GM23248 (cell line): ENCODE results near the gene OGFOD1. TPM values are rescaled to one million over a fixed set of nuclear protein-coding genes. Genes with fewer than 3 reads are reported as not detected.

Source experiments
- DNase-seq: peaks from one replicate; pipeline ENCODE4 v3.0.0-alpha.2; 2015
- H2AFZ ChIP-seq: fragments of 200-600 bp; sonication (generic); 2 replicates; pipeline ENCODE4 v1.6.1; 2016; ENCODE audit warnings: antibody characterized with exemption
- H3F3A ChIP-seq: fragments of 200-600 bp; sonication (generic); 2 replicates; pipeline ENCODE4 v1.6.1; 2016; ENCODE audit warnings: mild to moderate bottlenecking, antibody characterized with exemption, mixed run types; ENCODE audit not compliant: insufficient read depth
- H3K27ac ChIP-seq: fragments of 200-600 bp; sonication (generic); 2 replicates; pipeline ENCODE4 v1.5.1; 2016; ENCODE audit warnings: mild to moderate bottlenecking
- H3K27me3 ChIP-seq: fragments of 200-600 bp; sonication (generic); replicated peaks from 2 replicates; pipeline ENCODE4 v1.6.1; 2016; ENCODE audit warnings: mild to moderate bottlenecking; ENCODE audit not compliant: insufficient read depth
- H3K36me3 ChIP-seq: fragments of 200-600 bp; sonication (generic); 2 replicates; pipeline ENCODE4 v1.6.1; 2016; ENCODE audit warnings: low read depth, mild to moderate bottlenecking
- H3K4me1 ChIP-seq: fragments of 200-600 bp; sonication (generic); 2 replicates; pipeline ENCODE4 v1.6.1; 2016; ENCODE audit warnings: mild to moderate bottlenecking; ENCODE audit not compliant: insufficient read depth
- H3K4me2 ChIP-seq: fragments of 200-600 bp; sonication (generic); one replicate; pipeline ENCODE4 v1.6.1; 2016; ENCODE audit warnings: mild to moderate bottlenecking; ENCODE audit not compliant: unreplicated experiment
- H3K4me3 ChIP-seq: fragments of 200-600 bp; sonication (generic); 2 replicates; pipeline ENCODE4 v1.5.1; 2016; ENCODE audit warnings: mild to moderate bottlenecking
- H3K79me2 ChIP-seq: fragments of 200-600 bp; sonication (generic); 2 replicates; pipeline ENCODE4 v1.6.1; 2016; ENCODE audit warnings: mild to moderate bottlenecking; ENCODE audit not compliant: insufficient read depth
- H3K9ac ChIP-seq: fragments of 200-600 bp; sonication (generic); 2 replicates; pipeline ENCODE4 v1.6.1; 2016; ENCODE audit warnings: mild to moderate bottlenecking
- H3K9me2 ChIP-seq: fragments of 200-600 bp; sonication (generic); 2 replicates; pipeline ENCODE4 v1.6.1; 2016; ENCODE audit warnings: mixed run types, mild to moderate bottlenecking, moderate library complexity; ENCODE audit not compliant: insufficient read depth
- H3K9me3 ChIP-seq: fragments of 200-600 bp; sonication (generic); one replicate; pipeline ENCODE4 v1.6.1; 2017; ENCODE audit warnings: low read depth
- H4K20me1 ChIP-seq: fragments of 200-600 bp; sonication (generic); 2 replicates; pipeline ENCODE4 v1.6.0; 2016; ENCODE audit not compliant: insufficient read depth
- EZH2 ChIP-seq: fragments of 200-600 bp; sonication (generic); IDR thresholded peaks from 2 replicates; pipeline ENCODE4 v1.6.1; 2018; ENCODE audit warnings: antibody characterized with exemption, mild to moderate bottlenecking; ENCODE audit not compliant: insufficient read depth, poor library complexity, severe bottlenecking
- EZH2phosphoT487 ChIP-seq: fragments of 200-600 bp; sonication (generic); IDR thresholded peaks from 2 replicates; pipeline ENCODE4 v1.6.1; 2018; ENCODE audit warnings: antibody characterized with exemption, moderate library complexity, mild to moderate bottlenecking, low read depth; ENCODE audit not compliant: insufficient read depth
- WGBS, 2 experiments: methylation state at CpG; one replicate each; pipeline ENCODE4 v1.1.6; 2015 to 2017; ENCODE audit warnings: low lambda C conversion rate in 2 of 2, low coverage in 1 of 2; ENCODE audit errors: missing lambda C conversion rate in 2 of 2; 5-methylcytosine and 5-hydroxymethylcytosine counted together
- in situ Hi-C: fragments of 300-500 bp; cut with MboI; formaldehyde crosslinking; loops from 2 replicates; pipeline ENCODE4 v1.15.0; 2020
- polyA plus RNA-seq: library from polyadenylated mRNA; unstranded; fragments of >200 nt; fragmentation: Nextera tagmentation; extraction: Ambion mirVana; gene quantifications from 2 replicates; pipeline ENCODE4 v1.2.1, GENCODE V29; 2016
- total RNA-seq: library from RNA; depleted of rRNA; stranded (reverse); fragments of >200 nt; shearing (Covaris generic); gene quantifications from 2 replicates; pipeline ENCODE4 v1.2.3, GENCODE V29; 2014

OGFOD1 gene
- total and polyA plus RNA-seq, 2 experiments from 2014 or later: 59.1 to 101 TPM

DNA sequence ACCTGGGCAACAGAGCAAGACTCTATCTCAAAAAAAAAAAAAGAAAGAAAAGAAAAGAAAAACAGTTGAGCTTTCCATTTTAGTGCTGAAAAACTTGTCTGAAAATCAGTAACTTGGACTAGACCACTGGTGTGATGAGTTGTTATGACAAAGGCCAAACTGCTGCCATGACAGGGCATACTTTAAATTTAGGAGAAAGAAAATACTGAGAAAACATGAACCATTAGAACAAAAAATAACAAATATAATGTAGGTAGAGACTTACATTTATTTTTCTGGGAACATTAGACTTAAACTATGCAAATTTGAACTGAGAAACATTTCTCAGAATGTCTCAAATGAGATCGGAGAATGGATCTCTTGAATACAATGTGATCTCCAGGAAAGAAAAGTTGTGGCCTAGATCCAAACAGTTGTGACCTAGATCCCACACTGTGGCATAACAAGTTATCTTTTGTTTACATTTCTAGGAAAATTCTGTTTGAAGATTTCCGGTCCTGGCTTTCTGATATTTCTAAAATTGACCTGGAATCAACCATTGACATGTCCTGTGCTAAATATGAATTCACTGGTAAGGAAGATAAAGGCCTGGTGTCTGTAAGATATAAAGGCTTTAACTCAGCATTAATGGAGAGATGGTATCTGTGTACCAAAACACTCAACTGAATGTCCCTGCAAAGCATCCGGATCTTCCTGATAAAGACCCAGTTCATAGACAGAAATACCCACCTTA, 10.9 kb downstream of the OGFOD1 start:
- H3K36me3 ChIP-seq: peaks cover 68% of the 10 kb centered on the region
- peaks cover 12% of the 10 kb centered on the region; the same call in 1 of the 2 replicates for H3K79me2 ChIP-seq
- no peak overlapping the region for H2AFZ ChIP-seq
- H4K20me1 ChIP-seq: no peaks in the 10 kb centered on the region
- 97 to 100% methylated on average over 3 of the region's 3 CpGs for WGBS, 2 experiments
- no peak overlapping the region for H3K9ac ChIP-seq
- no peaks in the 10 kb centered on the region for H3K9me3 ChIP-seq
- H3K4me3 ChIP-seq: no peak overlapping the region
- H3F3A ChIP-seq: no peaks in the 10 kb centered on the region
- TF ChIP-seq EZH2phosphoT487 (no peak), EZH2 (no peak)
- no peak overlapping the region for H3K27ac ChIP-seq
- H3K4me1 ChIP-seq: no peaks in the 10 kb centered on the region
- no peaks in the 10 kb centered on the region for H3K9me2 ChIP-seq
- in situ Hi-C loops: no loop called here
- no peak overlapping the region for H3K4me2 ChIP-seq
- DNase-seq: no peak
- no peaks in the 10 kb centered on the region for H3K27me3 ChIP-seq

DNA sequence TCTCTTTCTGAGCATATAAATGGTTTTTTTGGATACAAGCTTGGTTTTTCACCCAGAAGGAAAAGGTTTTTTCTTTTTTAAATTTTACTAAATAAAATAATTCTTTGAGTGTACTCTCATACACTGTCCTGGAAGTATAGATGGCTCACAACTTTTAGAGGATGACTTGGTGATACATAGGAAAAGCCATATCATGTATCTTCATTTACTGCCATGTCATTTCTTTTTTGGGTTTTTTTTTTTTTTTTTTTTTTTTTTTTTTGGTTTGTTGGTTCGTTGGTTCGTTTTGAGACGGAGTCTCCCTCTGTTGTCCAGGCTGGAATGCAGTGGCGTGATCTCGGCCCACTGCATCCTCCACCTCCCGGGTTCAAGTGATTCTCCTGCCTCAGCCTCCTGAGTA, 11.8 kb downstream of the OGFOD1 start:
- H3K79me2 ChIP-seq: peaks cover 8% of the 10 kb centered on the region; the same call in 1 of the 2 replicates
- H3K9ac ChIP-seq: no peak overlapping the region
- no peaks in the 10 kb centered on the region for H3K9me3 ChIP-seq
- in situ Hi-C loops: no loop called here
- no peaks in the 10 kb centered on the region for H3K9me2 ChIP-seq
- H3K27me3 ChIP-seq: no peaks in the 10 kb centered on the region
- H3K36me3 ChIP-seq: peaks cover 74% of the 10 kb centered on the region
- no peak overlapping the region for H2AFZ ChIP-seq
- 88 to 96% methylated on average over 6 of the region's 6 CpGs for WGBS, 2 experiments
- H3K4me2 ChIP-seq: no peak overlapping the region
- H3K27ac ChIP-seq: no peak overlapping the region
- DNase-seq: no peak
- H3K4me1 ChIP-seq: no peaks in the 10 kb centered on the region
- H3K4me3 ChIP-seq: no peak overlapping the region
- H4K20me1 ChIP-seq: no peaks in the 10 kb centered on the region
- no peaks in the 10 kb centered on the region for H3F3A ChIP-seq
- TF ChIP-seq EZH2phosphoT487 (no peak), EZH2 (no peak)

DNA sequence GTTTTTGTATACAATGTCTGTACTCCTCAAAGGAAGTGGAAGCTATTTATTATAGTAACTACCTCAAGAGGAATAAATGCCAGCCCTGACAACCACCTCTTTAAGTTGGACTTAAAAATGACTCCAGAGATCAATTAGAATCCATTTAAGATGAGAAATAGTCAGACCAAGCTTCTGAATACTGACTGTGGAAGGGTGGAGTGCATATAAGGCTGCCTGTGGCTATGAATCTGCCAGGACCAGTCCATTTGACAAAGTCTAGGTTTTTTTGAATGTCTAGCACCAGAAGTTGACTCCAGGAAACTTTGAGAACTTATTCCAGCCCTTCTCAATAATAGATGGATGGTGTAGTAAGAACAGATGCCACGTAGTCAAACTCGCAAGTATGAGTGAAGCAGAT, 15.0 kb downstream of the OGFOD1 start:
- DNase-seq: no peak
- Histone ChIP-seq H3K27me3 (no peaks in the 10 kb centered on the region), H3K4me2 (no peak overlapping the region), H2AFZ (no peak overlapping the region), H4K20me1 (no peaks in the 10 kb centered on the region), H3K79me2 (peaks cover 8% of the 10 kb centered on the region; the same call in 1 of the 2 replicates), H3K4me3 (no peak overlapping the region), H3K4me1 (no peaks in the 10 kb centered on the region), H3K36me3 (peaks cover 76% of the 10 kb centered on the region), H3F3A (no peaks in the 10 kb centered on the region; the same call in 1 of the 2 replicates), H3K9me3 (no peaks in the 10 kb centered on the region), H3K27ac (no peak overlapping the region), H3K9ac (no peak overlapping the region), H3K9me2 (no peaks in the 10 kb centered on the region)
- TF ChIP-seq EZH2phosphoT487 (no peak), EZH2 (no peak)
- WGBS, 2 experiments: 89 to 100% methylated on average over 2 of the region's 2 CpGs
- in situ Hi-C loops: no loop called here

DNA sequence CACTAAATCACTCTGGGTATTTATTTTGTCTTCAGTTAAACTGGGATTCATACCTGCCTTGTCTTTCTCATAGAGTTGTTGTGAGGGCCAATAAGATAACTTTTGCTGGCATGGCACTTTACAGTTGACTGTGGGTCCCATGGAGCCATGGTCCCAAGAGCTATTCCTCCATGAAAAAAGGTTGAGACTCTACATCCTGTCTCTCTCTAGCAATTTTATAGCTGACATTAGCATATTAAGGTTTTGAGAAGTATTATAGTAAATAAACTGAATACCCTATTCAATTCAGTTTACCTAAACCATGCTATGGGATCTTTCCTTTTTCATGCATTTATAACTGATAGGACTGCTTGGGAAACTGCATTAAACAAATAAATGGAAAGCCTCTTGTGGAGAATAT, 17.4 kb downstream of the OGFOD1 start:
- H3K4me2 ChIP-seq: no peak overlapping the region
- H3K9ac ChIP-seq: no peak overlapping the region
- peaks cover 4% of the 10 kb centered on the region; the same call in 1 of the 2 replicates for H3K79me2 ChIP-seq
- no peaks in the 10 kb centered on the region for H3K4me1 ChIP-seq
- H3K36me3 ChIP-seq: peaks cover 92% of the 10 kb centered on the region
- DNase-seq: no peak
- H3K9me3 ChIP-seq: no peaks in the 10 kb centered on the region
- in situ Hi-C loops: no loop called here
- TF ChIP-seq EZH2phosphoT487: no peak
- no peak for TF ChIP-seq EZH2
- no peak overlapping the region for H3K4me3 ChIP-seq
- H3K9me2 ChIP-seq: no peaks in the 10 kb centered on the region
- H3F3A ChIP-seq: no peaks in the 10 kb centered on the region; the same call in 1 of the 2 replicates
- H2AFZ ChIP-seq: no peak overlapping the region
- H4K20me1 ChIP-seq: no peaks in the 10 kb centered on the region
- H3K27ac ChIP-seq: no peak overlapping the region
- H3K27me3 ChIP-seq: no peaks in the 10 kb centered on the region

DNA sequence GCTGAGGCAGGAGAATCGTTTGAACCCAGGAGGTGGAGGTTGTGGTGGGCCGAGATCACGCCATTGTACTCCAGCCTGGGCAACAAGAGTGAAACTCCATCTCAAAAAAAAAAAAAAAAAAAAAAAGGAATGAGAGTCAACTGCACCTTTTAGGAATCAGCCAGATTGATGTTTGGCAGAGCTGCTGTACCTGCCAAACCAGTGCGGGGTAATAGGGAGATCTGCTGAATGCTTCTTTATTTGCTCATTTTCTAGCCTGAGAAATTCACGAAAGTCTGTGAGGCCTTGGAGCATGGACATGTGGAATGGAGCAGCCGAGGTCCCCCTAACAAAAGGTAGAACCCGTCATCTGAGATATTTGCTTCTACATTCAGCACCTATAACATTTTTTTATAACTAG, 18.4 kb downstream of the OGFOD1 start:
- in situ Hi-C loops: no loop called here
- 96 to 99% methylated on average over 7 of the region's 7 CpGs for WGBS, 2 experiments
- H3K4me1 ChIP-seq: no peaks in the 10 kb centered on the region
- H3K9me3 ChIP-seq: no peaks in the 10 kb centered on the region
- H3F3A ChIP-seq: peaks cover 4% of the 10 kb centered on the region
- peaks cover 91% of the 10 kb centered on the region for H3K36me3 ChIP-seq
- no peak overlapping the region for H3K4me3 ChIP-seq
- no peaks in the 10 kb centered on the region for H3K9me2 ChIP-seq
- no peak overlapping the region for H3K4me2 ChIP-seq
- no peaks in the 10 kb centered on the region for H3K27me3 ChIP-seq
- peaks cover 8% of the 10 kb centered on the region; the same call in 1 of the 2 replicates for H3K79me2 ChIP-seq
- TF ChIP-seq EZH2 (no peak), EZH2phosphoT487 (no peak)
- H4K20me1 ChIP-seq: no peaks in the 10 kb centered on the region
- H2AFZ ChIP-seq: no peak overlapping the region
- H3K9ac ChIP-seq: no peak overlapping the region
- no peak overlapping the region for H3K27ac ChIP-seq
- no peak for DNase-seq
